Chondrocyte (in vitro differentiated cells): ENCODE results near the gene ZNF888. TPM values are rescaled to one million over a fixed set of nuclear protein-coding genes. Genes with fewer than 3 reads are reported as not detected.
"Not testable (repeated sequence)": the region's sequence is repeated elsewhere in the genome, so short reads cannot be mapped to it uniquely, and the experiment has no call there.

ENCODE experiments used
- DNase-seq: peaks from one replicate; pipeline ENCODE4 v3.0.0; 2021; ENCODE audit warnings: mixed read lengths, low spot score
- H3K27ac Mint-ChIP-seq: one replicate; pipeline ENCODE4 v1.8.0; 2021; ENCODE audit warnings: mild to moderate bottlenecking, moderate library complexity, mixed read lengths; ENCODE audit not compliant: unreplicated experiment
- H3K27me3 Mint-ChIP-seq: 2 replicates; pipeline ENCODE4 v1.8.0; 2021; ENCODE audit warnings: low read depth, mixed read lengths
- H3K36me3 Mint-ChIP-seq: 2 replicates; pipeline ENCODE4 v1.8.0; 2021; ENCODE audit warnings: low read depth, mixed read lengths
- H3K4me1 Mint-ChIP-seq: 2 replicates; pipeline ENCODE4 v1.8.0; 2021; ENCODE audit warnings: low read depth, mild to moderate bottlenecking, mixed read lengths
- H3K4me3 Mint-ChIP-seq: one replicate; pipeline ENCODE4 v1.8.0; 2021; ENCODE audit warnings: mild to moderate bottlenecking, moderate library complexity, mixed read lengths; ENCODE audit not compliant: unreplicated experiment
- H3K9me3 Mint-ChIP-seq: 2 replicates; pipeline ENCODE4 v1.8.0; 2021; ENCODE audit warnings: low read depth, mixed read lengths
- total RNA-seq: library from RNA; stranded (reverse); gene quantifications from 3 replicates; pipeline ENCODE4 v1.2.1, GENCODE V29; 2021
- TF ChIP-seq, protein P1 (sequence below): fragments of 200-600 bp; sonication (generic); IDR thresholded peaks from 2 replicates; pipeline ENCODE4 v1.5.0; 2021; ENCODE audit warnings: antibody characterized with exemption, mild to moderate bottlenecking, moderate library complexity

The ZNF888 gene
- total RNA-seq, 1 donor from 2014 or later = 4.4 TPM

DNA sequence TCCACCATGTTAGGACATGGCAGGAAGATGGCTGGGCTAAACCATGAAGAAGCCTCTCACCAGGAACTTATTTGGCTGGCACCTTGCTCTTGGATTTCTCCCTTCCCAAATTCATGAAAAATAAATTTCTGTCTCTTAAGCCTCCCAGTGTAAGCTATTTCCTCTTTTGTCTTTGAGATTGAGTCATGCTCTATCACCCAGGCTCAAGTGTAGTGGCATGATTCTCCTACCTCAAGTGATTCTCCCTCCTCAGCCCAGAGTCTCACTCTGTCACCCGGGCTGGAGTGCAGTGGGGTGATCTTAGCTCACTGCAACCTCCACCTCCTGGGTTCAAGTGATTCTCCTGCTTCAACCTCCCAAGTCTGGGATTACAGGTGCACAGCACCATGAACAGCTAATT, 12.6 kb downstream of the ZNF888 start:
- Mint-ChIP-seq H3K27me3 (no peaks in the 10 kb centered on the region), H3K9me3 (peaks cover 24% of the 10 kb centered on the region), H3K27ac (no peak overlapping the region), H3K36me3 (peaks cover 34% of the 10 kb centered on the region), H3K4me1 (no peaks in the 10 kb centered on the region), H3K4me3 (no peak overlapping the region)
- TF ChIP-seq, protein P1, sequence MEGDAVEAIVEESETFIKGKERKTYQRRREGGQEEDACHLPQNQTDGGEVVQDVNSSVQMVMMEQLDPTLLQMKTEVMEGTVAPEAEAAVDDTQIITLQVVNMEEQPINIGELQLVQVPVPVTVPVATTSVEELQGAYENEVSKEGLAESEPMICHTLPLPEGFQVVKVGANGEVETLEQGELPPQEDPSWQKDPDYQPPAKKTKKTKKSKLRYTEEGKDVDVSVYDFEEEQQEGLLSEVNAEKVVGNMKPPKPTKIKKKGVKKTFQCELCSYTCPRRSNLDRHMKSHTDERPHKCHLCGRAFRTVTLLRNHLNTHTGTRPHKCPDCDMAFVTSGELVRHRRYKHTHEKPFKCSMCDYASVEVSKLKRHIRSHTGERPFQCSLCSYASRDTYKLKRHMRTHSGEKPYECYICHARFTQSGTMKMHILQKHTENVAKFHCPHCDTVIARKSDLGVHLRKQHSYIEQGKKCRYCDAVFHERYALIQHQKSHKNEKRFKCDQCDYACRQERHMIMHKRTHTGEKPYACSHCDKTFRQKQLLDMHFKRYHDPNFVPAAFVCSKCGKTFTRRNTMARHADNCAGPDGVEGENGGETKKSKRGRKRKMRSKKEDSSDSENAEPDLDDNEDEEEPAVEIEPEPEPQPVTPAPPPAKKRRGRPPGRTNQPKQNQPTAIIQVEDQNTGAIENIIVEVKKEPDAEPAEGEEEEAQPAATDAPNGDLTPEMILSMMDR = no peak
- no peak for DNase-seq

DNA sequence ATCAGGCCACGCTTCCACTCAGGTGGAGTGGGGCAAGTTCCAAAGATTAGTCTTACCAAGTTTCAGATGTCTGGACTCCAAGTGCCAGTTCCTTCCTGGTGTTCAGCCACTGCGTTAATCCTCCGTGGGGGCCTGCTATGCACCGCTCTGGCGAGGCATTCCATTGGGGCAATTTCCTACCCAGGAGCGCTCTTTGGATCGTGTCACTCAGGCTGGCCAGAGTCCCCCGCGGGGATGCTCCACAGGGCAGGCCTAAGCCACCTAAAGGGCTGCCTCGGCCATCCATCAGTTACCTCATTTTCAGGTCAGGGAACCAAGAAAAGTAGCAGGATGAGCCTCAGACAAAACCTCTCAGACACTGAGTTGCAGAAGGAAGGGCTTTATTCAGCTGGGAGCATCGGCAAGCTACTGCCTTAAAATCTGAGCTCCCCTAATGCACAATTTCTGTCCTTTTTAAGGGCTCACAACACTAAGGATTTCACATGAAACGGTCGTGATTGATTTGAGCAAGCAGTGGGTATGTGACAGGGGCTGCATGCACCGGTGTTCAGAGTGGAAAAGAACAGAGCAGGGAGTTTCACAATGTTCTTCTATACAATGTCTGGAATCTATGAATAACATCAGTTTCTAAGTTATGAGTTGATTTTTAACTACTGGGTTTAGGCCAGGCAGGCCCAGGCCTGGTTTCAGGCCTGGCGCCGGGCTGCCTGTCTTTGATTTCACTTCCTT, 19.0 kb downstream of the ZNF888 start:
- not testable (repeated sequence) for H3K27me3 Mint-ChIP-seq, DNase-seq, H3K4me1 Mint-ChIP-seq, H3K4me3 Mint-ChIP-seq
- Mint-ChIP-seq H3K27ac (peak overlapping the region; percentile 51), H3K36me3 (peaks cover 25% of the 10 kb centered on the region), H3K9me3 (peaks cover 24% of the 10 kb centered on the region)

DNA sequence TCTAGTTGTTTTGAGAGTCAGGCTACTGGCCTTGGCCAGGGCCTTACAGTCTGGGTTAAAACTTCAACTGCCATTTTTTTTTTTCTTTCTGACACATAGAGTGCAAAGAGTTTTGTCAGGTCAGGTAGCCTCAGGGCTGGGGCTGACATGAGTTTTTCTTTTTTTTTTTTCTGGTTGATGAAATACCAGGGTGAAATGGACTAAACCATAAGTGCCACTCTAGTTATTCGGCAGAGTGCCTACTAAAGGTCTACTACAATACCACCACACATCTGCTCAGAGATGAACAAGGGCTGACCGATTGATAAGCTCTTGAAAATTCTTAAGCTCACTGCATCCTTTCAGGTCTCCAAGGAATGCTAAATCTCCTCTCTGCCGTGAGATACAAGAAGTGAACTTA, 21.4 kb downstream of the ZNF888 start:
- Mint-ChIP-seq H3K9me3 (peaks cover 11% of the 10 kb centered on the region), H3K4me1 (peaks cover 18% of the 10 kb centered on the region), H3K27ac (no peak overlapping the region), H3K27me3 (no peaks in the 10 kb centered on the region), H3K4me3 (no peak overlapping the region), H3K36me3 (peaks cover 12% of the 10 kb centered on the region)
- TF ChIP-seq, protein P1 = no peak
- DNase-seq = no peak

DNA sequence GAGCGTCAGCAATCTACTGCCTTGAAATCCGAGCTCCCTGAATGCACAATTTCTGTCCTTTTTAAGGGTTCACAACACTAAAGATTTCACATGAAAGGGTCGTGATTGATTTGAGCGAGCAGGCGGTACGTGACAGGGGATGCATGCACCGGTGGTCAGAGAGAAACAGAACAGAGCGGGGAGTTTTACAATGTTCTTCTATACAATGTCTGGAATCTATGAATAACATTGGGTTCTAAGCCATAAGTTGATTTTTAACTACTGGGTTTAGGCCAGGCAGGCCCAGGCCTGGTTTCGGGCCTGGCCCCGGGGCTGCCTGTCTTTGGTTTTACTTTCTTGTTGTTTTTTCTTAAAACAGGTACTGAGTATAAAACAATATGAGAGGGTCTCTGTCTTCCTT, 24.6 kb downstream of the ZNF888 start:
- peak overlapping the region; percentile 96 for H3K27ac Mint-ChIP-seq

DNA sequence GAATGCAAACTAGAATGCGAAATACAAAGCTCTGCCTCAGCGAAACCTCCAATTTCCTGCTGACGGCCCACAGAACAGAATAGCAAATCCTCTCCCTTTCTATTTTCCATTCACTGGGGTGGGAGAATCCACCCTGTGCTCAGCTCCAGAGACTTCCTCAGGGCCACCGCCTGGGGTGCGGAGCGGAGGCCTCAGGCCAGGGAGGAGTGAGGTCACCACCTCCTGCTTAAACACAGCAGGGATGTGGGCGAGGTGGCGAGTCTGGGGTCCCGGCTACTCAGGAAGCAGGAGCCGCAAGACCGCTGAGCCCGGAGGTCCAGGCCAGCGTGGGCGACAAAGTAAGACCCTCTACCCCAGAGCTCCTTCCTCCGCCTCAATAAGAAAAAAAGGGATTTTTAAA, 25.1 kb downstream of the ZNF888 start:
- Mint-ChIP-seq H3K4me1 (peaks cover 27% of the 10 kb centered on the region), H3K27ac (peak overlapping the region; percentile 96), H3K9me3 (no peaks in the 10 kb centered on the region), H3K27me3 (no peaks in the 10 kb centered on the region), H3K36me3 (peaks cover 6% of the 10 kb centered on the region), H3K4me3 (peak overlapping the region; percentile 88)
- TF ChIP-seq, protein P1 = no peak
- DNase-seq = no peak

More for the DNA sequence above, 24.6 kb downstream of the ZNF888 start:
- H3K4me1 Mint-ChIP-seq = peaks cover 27% of the 10 kb centered on the region
- not testable (repeated sequence) for H3K27me3 Mint-ChIP-seq, DNase-seq, H3K9me3 Mint-ChIP-seq, H3K36me3 Mint-ChIP-seq
- peak overlapping the region; percentile 88 for H3K4me3 Mint-ChIP-seq

DNA sequence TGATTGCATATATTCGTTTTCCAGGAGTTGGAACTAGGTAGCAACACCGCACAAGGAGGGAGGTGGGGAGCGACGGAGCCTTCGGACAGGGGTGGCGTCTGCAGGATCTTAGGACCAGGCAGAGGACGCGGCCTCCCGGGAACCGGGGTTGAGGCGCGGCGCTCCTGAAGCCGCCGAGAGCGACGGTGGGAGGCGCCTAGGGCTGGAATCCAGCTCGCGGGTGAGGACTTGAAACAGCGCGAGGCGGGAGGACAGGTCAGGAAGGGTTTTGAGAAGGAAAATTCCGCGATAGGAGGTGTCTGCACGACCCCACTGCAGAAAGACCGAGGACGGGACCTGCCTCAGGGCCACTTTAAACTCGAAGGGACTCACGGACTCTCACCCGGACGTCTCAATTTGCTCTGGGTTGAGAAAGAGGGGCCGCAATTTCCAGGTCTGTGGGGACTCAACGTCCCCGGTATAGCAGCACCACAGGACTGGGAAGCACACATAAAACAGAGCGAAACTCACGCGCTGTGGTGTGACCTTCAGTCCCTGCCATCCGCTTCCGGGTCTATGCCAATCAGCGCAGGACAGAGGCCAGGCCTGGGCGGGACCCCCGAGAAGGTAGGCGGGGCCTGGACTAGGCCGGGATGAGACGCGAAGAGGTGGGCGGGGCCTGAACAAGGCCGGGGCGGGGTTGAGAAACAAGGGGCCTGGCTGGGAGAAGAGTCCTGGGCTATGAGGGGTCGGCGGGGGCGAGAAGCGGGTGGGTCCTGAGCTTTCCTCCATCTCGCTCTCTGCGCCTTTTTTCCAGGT, 25.9 kb downstream of the ZNF888 start, which contains the start of gene ZNF320:
ZNF320 (minus strand) TSS at position 498 of the 798 bp plus-strand sequence. CDS start 7,380 bp downstream, outside the sequence.
- Mint-ChIP-seq H3K27ac (peak within 1 kb of the TSS; percentile 96), H3K9me3 (no peaks in the 10 kb centered on the region), H3K4me1 (peaks cover 30% of the 10 kb centered on the region), H3K36me3 (peaks cover 12% of the 10 kb centered on the region), H3K27me3 (no peaks in the 10 kb centered on the region), H3K4me3 (peak within 1 kb of the TSS; percentile 88)
- TF ChIP-seq, protein P1 = no peak
- DNase-seq = peak; percentile 98
